Stimulated activated CD4-positive, alpha-beta T cell treated with anti-CD3 and anti-CD28 coated beads, Interleukin-15, amount 100 ng/mL, for 1 hour (primary cell): ENCODE measurements around the gene OR7D4.
"Not testable (repeated sequence)": the region's sequence is repeated elsewhere in the genome, so short reads cannot be mapped to it uniquely, and the experiment has no call there.

Experiments used
- DNase-seq, 2 donors: peaks; one replicate each; pipeline ENCODE4 v3.0.0-alpha.2; 2020; ENCODE audit warnings: low read depth in 1 of 2, low spot score in 1 of 2

The OR7D4 gene

GRCh38 chr19:9219489-9219888 is at the start of gene OR7D4:
OR7D4 (minus strand) TSS chr19:9219589; CDS start chr19:9214837, 4,752 bp downstream.
- DNase-seq: no peak

- DNase-seq: no peak
These were observed 31.8 kb upstream of the OR7D4 start for GRCh38 chr19:9251236-9251635.

GRCh38 chr19:9250630-9251029 is 31.2 kb upstream of the OR7D4 start, which contains the start of gene OR7E24:
OR7E24 (plus strand) TSS chr19:9250930; CDS start chr19:9251044, 114 bp downstream.
- DNase-seq: no peak

- DNase-seq: peak; percentile 32 to 46
These were observed 13.8 kb downstream of the OR7D4 start for GRCh38 chr19:9205501-9206113.

GRCh38 chr19:9198044-9198443 is 21.3 kb downstream of the OR7D4 start:
- DNase-seq: not testable (repeated sequence)

- DNase-seq: no peak
These were observed 29.9 kb downstream of the OR7D4 start for GRCh38 chr19:9189535-9189934.

GRCh38 chr19:9187191-9187590 is 32.2 kb downstream of the OR7D4 start:
- no peak for DNase-seq

GRCh38 chr19:9183000-9183399 is 36.4 kb downstream of the OR7D4 start:
- DNase-seq: no peak

- no peak for DNase-seq
These were observed 40.5 kb downstream of the OR7D4 start, which contains the start of gene OR7D2 for GRCh38 chr19:9178901-9179300. OR7D2 (plus strand) TSS chr19:9178979; CDS start chr19:9185782, 6,803 bp downstream.

GRCh38 chr19:9175326-9175725 is 44.1 kb downstream of the OR7D4 start:
- no peak for DNase-seq

GRCh38 chr19:9171393-9171991 is 47.9 kb downstream of the OR7D4 start:
- DNase-seq: no peak

- no peak for DNase-seq
These were observed 52.5 kb downstream of the OR7D4 start for GRCh38 chr19:9166846-9167245.

GRCh38 chr19:9165261-9165660 is 54.1 kb downstream of the OR7D4 start:
- no peak for DNase-seq

- no peak for DNase-seq
These were observed 58.0 kb downstream of the OR7D4 start for GRCh38 chr19:9161427-9161826.
